H9 (cell line): ENCODE results near the gene GABARAPL2. TPM values are rescaled to one million over a fixed set of nuclear protein-coding genes. Genes with fewer than 3 reads are reported as not detected.
A peak's percentile ranks its signal among the peaks of the same experiment; 100 is the strongest.

Experiments used
- DNase-seq: peaks from one replicate; pipeline ENCODE4 v3.0.0-alpha.2; 2017
- H2AFZ ChIP-seq: one replicate; pipeline ENCODE4 v1.6.1; 2013; ENCODE audit warnings: mild to moderate bottlenecking, low read length, control low read depth, moderate library complexity
- H2AK5ac ChIP-seq: 2 replicates; pipeline ENCODE4 v1.6.1; 2013; ENCODE audit warnings: low read length, control low read depth, mixed read lengths; ENCODE audit not compliant: insufficient read length
- H2BK120ac ChIP-seq: one replicate; pipeline ENCODE4 v1.6.1; 2013; ENCODE audit warnings: low read depth, mild to moderate bottlenecking, low read length, control low read depth, inconsistent platforms; ENCODE audit not compliant: poor library complexity, severe bottlenecking
- H2BK12ac ChIP-seq: 2 replicates; pipeline ENCODE4 v1.6.1; 2013; ENCODE audit warnings: low read length, control low read depth, mixed read lengths, low read depth; ENCODE audit not compliant: insufficient read length
- H2BK15ac ChIP-seq: 2 replicates; pipeline ENCODE4 v1.6.1; 2013; ENCODE audit warnings: low read depth, low read length, control low read depth
- H2BK20ac ChIP-seq: one replicate; pipeline ENCODE4 v1.6.1; 2013; ENCODE audit warnings: low read depth, mild to moderate bottlenecking, low read length, control low read depth, inconsistent platforms; ENCODE audit not compliant: poor library complexity, severe bottlenecking
- H2BK5ac ChIP-seq: 2 replicates; pipeline ENCODE4 v1.6.1; 2013; ENCODE audit warnings: low read length, control low read depth, mixed read lengths; ENCODE audit not compliant: insufficient read length
- H3K14ac ChIP-seq: 2 replicates; pipeline ENCODE4 v1.6.1; 2013; ENCODE audit warnings: low read length, control low read depth; ENCODE audit not compliant: insufficient read depth
- H3K18ac ChIP-seq: 2 replicates; pipeline ENCODE4 v1.6.1; 2013; ENCODE audit warnings: low read depth, mild to moderate bottlenecking, mixed read lengths, low read length, control low read depth; ENCODE audit not compliant: insufficient read length
- H3K23ac ChIP-seq: 2 replicates; pipeline ENCODE4 v1.6.1; 2013; ENCODE audit warnings: low read length, control low read depth, mixed read lengths, low read depth; ENCODE audit not compliant: insufficient read length
- H3K23me2 ChIP-seq: 2 replicates; pipeline ENCODE4 v1.6.1; 2013; ENCODE audit warnings: low read depth, mild to moderate bottlenecking, mixed read lengths, low read length, control low read depth; ENCODE audit not compliant: insufficient read length, poor library complexity, severe bottlenecking
- H3K27ac ChIP-seq: 2 replicates; pipeline ENCODE4 v1.5.1; 2013; ENCODE audit warnings: low read length, control low read depth, mixed read lengths, low read depth; ENCODE audit not compliant: insufficient read length
- H3K27me3 ChIP-seq: 2 replicates; pipeline ENCODE4 v1.6.1; 2013; ENCODE audit warnings: low read length, control low read depth, inconsistent platforms; ENCODE audit not compliant: insufficient read depth
- H3K4ac ChIP-seq: 2 replicates; pipeline ENCODE4 v1.6.1; 2013; ENCODE audit warnings: low read depth, mild to moderate bottlenecking, control low read depth, inconsistent platforms, low read length, moderate library complexity
- H3K4me1 ChIP-seq: 2 replicates; pipeline ENCODE4 v1.6.1; 2013; ENCODE audit warnings: low read length, control low read depth, inconsistent platforms; ENCODE audit not compliant: insufficient read depth
- H3K4me2 ChIP-seq: 2 replicates; pipeline ENCODE4 v1.6.1; 2013; ENCODE audit warnings: low read length, control low read depth, mixed read lengths; ENCODE audit not compliant: insufficient read length, insufficient read depth
- H3K56ac ChIP-seq: 2 replicates; pipeline ENCODE4 v1.6.1; 2013; ENCODE audit warnings: low read depth, mild to moderate bottlenecking, mixed read lengths, low read length, control low read depth; ENCODE audit not compliant: insufficient read length
- H3K79me1 ChIP-seq: 2 replicates; pipeline ENCODE4 v1.6.1; 2013; ENCODE audit warnings: low read depth, mild to moderate bottlenecking, moderate library complexity, low read length, control low read depth, inconsistent platforms; ENCODE audit not compliant: insufficient read depth, poor library complexity, severe bottlenecking
- H3K79me2 ChIP-seq: 2 replicates; pipeline ENCODE4 v1.6.1; 2013; ENCODE audit warnings: low read length, control low read depth, inconsistent platforms; ENCODE audit not compliant: insufficient read depth
- H3K9ac ChIP-seq: 2 replicates; pipeline ENCODE4 v1.6.1; 2013; ENCODE audit warnings: low read length, control low read depth, mixed read lengths; ENCODE audit not compliant: insufficient read length; ENCODE audit errors: extremely low read depth
- H3K9me3 ChIP-seq: one replicate; pipeline ENCODE4 v1.6.1; 2013; ENCODE audit warnings: low read depth, low read length, inconsistent platforms; ENCODE audit not compliant: control insufficient read depth
- H3T11ph ChIP-seq: one replicate; pipeline ENCODE4 v1.6.1; 2013; ENCODE audit warnings: mild to moderate bottlenecking, low read length, control low read depth, inconsistent platforms
- H4K20me1 ChIP-seq: one replicate; pipeline ENCODE4 v1.6.1; 2013; ENCODE audit not compliant: control insufficient read depth, insufficient read length, insufficient read depth
- H4K5ac ChIP-seq: 2 replicates; pipeline ENCODE4 v1.6.1; 2013; ENCODE audit warnings: low read depth, mild to moderate bottlenecking, mixed read lengths, low read length, control low read depth; ENCODE audit not compliant: insufficient read length
- H4K8ac ChIP-seq: replicated peaks from 2 replicates; pipeline ENCODE4 v1.6.1; 2013; ENCODE audit warnings: low read length, control low read depth, mixed read lengths, low read depth; ENCODE audit not compliant: insufficient read length
- H4K91ac ChIP-seq: 2 replicates; pipeline ENCODE4 v1.6.1; 2013; ENCODE audit warnings: low read depth, mild to moderate bottlenecking, moderate library complexity, mixed read lengths, low read length, control low read depth; ENCODE audit not compliant: insufficient read length
- H3K27ac Mint-ChIP-seq, 3 experiments: 2 replicates in 2 of 3; 3 replicates in 1 of 3; pipeline ENCODE4 v1.8.0; 2020 to 2021; ENCODE audit warnings: mixed read lengths in 3 of 3, mild to moderate bottlenecking in 1 of 3, moderate library complexity in 1 of 3
- H3K27me3 Mint-ChIP-seq: 2 replicates; pipeline ENCODE4 v1.8.0; 2021; ENCODE audit warnings: low read depth, mild to moderate bottlenecking, moderate library complexity, mixed read lengths
- H3K36me3 Mint-ChIP-seq, 3 experiments: 2 replicates in 2 of 3; 3 replicates in 1 of 3; pipeline ENCODE4 v1.8.0; 2020 to 2021; ENCODE audit warnings: low read depth in 3 of 3, mixed read lengths in 3 of 3; ENCODE audit not compliant: insufficient read depth in 1 of 3
- H3K4me1 Mint-ChIP-seq, 2 experiments: 2 replicates each; pipeline ENCODE4 v1.8.0; 2020; ENCODE audit warnings: mixed read lengths in 2 of 2
- H3K4me3 Mint-ChIP-seq, 2 experiments: 2 replicates in 1 of 2; 3 replicates in 1 of 2; pipeline ENCODE4 v1.8.0; 2020 to 2021; ENCODE audit warnings: mild to moderate bottlenecking in 2 of 2, mixed read lengths in 2 of 2, moderate library complexity in 1 of 2
- H3K9me3 Mint-ChIP-seq, 2 experiments: 2 replicates in 1 of 2; 3 replicates in 1 of 2; pipeline ENCODE4 v1.8.0; 2020; ENCODE audit warnings: mild to moderate bottlenecking in 2 of 2, mixed read lengths in 2 of 2, moderate library complexity in 1 of 2
- WGBS: extraction: QIAGEN DNeasy Blood & Tissue Kit; methylation state at CpG from one replicate; pipeline ENCODE4 v1.1.7; 2013; ENCODE audit warnings: missing lambda C conversion rate, low lambda C conversion rate, mixed read lengths; ENCODE audit not compliant: insufficient read length; ENCODE audit errors: extremely low coverage; 5-methylcytosine and 5-hydroxymethylcytosine counted together
- total RNA-seq: library from RNA; stranded (reverse); gene quantifications from 2 replicates; pipeline ENCODE4 v1.2.1, GENCODE V29; 2021
- TF ChIP-seq, protein P1 (sequence below): fragments of 200-600 bp; sonication (generic); conservative IDR thresholded peaks from 3 replicates; pipeline ENCODE4 v1.8.0; 2021; ENCODE audit warnings: antibody characterized with exemption, mild to moderate bottlenecking

The GABARAPL2 gene
- total RNA-seq, 1 experiment from 2014 or later = 62.6 TPM

DNA sequence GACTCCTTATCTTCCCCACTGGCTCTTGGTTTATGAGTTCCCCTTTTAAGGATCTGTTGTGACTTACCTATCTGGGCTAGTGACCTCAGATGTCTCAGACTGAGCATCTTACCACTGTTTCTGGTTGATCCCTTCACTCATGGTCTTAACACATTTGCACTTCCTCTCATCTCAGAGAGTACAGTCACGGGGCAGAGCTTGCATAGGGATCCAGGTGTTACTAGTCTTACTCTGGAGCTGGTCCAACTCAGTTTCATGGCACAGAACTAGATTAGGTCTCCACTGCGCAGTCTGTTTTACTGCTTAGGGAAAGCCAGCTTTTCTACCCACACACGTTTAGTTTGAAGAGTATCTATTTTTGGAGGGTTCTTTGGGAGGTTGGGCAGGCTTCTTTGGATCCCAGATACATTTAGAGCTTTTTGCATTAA lies 10.2 kb downstream of the GABARAPL2 start:
- H3K9ac ChIP-seq = no peak overlapping the region
- H3K36me3 Mint-ChIP-seq = peaks cover 17 to 64% (median 55%) of the 10 kb centered on the region in 3 experiments; a peak in 6 of 7 replicates
- WGBS = no CpG with 5 or more reads among the region's 3 CpGs

More for the DNA sequence above, 10.2 kb downstream of the GABARAPL2 start:
- Histone ChIP-seq H3K23ac (no peak overlapping the region), H2BK20ac (no peak overlapping the region), H3K18ac (no peak overlapping the region), H2AK5ac (no peak overlapping the region), H3K4me2 (no peak overlapping the region), H2AFZ (no peak overlapping the region), H2BK15ac (no peak overlapping the region), H3K79me1 (no peaks in the 10 kb centered on the region), H3K14ac (no peak overlapping the region), H2BK5ac (no peak overlapping the region), H3T11ph (no peak overlapping the region), H4K91ac (no peak overlapping the region), H3K56ac (no peak overlapping the region), H2BK12ac (no peak overlapping the region), H4K8ac (no peak overlapping the region), H3K23me2 (no peaks in the 10 kb centered on the region), H4K20me1 (no peaks in the 10 kb centered on the region), H3K27me3 (no peaks in the 10 kb centered on the region), H3K27ac (no peak overlapping the region), H3K4me1 (peaks cover 8% of the 10 kb centered on the region; the same call in 1 of the 2 replicates), H3K79me2 (no peaks in the 10 kb centered on the region), H3K4ac (no peak overlapping the region), H2BK120ac (no peak overlapping the region), H3K9me3 (no peaks in the 10 kb centered on the region), H4K5ac (no peak overlapping the region)
- TF ChIP-seq, protein P1, sequence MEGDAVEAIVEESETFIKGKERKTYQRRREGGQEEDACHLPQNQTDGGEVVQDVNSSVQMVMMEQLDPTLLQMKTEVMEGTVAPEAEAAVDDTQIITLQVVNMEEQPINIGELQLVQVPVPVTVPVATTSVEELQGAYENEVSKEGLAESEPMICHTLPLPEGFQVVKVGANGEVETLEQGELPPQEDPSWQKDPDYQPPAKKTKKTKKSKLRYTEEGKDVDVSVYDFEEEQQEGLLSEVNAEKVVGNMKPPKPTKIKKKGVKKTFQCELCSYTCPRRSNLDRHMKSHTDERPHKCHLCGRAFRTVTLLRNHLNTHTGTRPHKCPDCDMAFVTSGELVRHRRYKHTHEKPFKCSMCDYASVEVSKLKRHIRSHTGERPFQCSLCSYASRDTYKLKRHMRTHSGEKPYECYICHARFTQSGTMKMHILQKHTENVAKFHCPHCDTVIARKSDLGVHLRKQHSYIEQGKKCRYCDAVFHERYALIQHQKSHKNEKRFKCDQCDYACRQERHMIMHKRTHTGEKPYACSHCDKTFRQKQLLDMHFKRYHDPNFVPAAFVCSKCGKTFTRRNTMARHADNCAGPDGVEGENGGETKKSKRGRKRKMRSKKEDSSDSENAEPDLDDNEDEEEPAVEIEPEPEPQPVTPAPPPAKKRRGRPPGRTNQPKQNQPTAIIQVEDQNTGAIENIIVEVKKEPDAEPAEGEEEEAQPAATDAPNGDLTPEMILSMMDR = no peak
- Mint-ChIP-seq H3K27me3 (no peaks in the 10 kb centered on the region), H3K27ac (peak overlapping the region in 2 of 3 experiments; percentile 4 to 9; a peak in 2 of 7 replicates), H3K4me3 (no peak overlapping the region), H3K4me1 (peaks cover 14 to 15% of the 10 kb centered on the region in 2 experiments), H3K9me3 (no peaks in the 10 kb centered on the region)
- DNase-seq = no peak
